GM19438 (cell line): Measurements from ENCODE around the gene LAT.
"Not testable (repeated sequence)": the region's sequence is repeated elsewhere in the genome, so short reads cannot be mapped to it uniquely, and the experiment has no call there.

ENCODE experiments used
- ATAC-seq: cut with Tn5 transposase; IDR thresholded peaks from one replicate; pipeline ENCODE4 v1.9.1; 2021; ENCODE audit warnings: low read depth; ENCODE audit not compliant: unreplicated experiment

LAT gene

DNA sequence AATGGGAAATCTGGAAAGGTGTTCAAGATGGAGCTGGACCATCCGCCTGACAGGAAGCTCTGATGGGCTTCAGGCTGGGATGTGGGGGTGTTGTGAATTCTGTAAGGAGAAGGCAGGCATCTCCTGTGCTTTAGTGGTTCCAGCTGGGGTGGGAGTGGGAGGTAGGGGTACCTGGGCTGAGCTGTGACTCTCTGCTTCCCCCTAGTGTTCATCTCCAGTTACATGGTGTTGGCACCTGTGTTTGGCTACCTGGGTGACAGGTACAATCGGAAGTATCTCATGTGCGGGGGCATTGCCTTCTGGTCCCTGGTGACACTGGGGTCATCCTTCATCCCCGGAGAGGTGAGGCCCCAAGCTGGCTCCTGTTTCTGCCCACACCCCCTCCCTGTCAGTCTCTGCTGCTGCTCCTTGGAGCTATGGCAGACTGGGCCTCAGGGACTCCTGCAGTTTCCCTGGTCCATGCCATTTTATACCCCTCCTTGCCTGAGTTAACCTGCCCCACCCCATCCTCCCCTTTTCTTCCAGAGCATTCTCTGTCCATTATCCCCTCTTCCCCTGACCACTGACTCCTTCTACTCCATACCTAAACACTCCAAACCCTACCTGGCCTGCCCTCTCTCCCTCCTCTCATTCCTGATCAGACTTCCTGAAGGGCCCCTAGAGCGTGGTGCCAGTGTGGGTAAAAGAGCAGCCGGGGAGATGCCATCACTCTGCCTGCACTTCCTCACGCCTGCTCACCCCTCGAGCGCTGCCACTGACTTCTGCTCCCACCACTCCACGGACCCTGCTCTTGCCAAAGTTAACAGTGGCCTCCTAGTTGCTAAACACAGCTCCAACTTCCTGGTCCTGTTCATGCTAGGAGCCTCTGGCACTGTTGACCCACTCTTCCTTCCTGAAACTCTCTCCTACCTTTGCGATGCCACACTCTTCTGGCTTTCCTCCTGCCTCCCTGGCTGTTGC lies 6.9 kb upstream of the LAT start:
- no peak for ATAC-seq

GRCh38 chr16:28980330-28980729 lies 4.5 kb upstream of the LAT start:
- not testable (repeated sequence) for ATAC-seq

GRCh38 chr16:28980929-28981328 lies 3.9 kb upstream of the LAT start:
- ATAC-seq = no peak

DNA sequence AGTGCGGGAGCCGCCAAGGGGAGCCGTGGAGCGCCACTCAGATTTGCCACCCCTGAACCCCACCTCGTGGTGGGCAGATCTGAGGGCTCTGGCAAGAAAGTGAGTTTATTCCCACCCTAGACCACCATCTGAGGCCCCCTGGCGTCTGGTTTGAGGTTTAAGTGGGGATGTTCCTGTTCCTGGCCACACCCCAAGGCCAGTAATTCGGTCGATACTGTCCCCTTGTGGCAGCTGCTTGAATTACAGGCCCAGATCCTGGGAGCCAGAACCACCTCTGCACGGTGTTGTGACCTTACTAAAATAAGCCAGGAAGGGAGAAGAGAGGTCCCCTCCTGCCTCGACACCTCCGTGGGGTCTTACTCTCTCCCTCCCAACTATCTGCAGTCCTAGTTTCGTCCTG lies 3.3 kb upstream of the LAT start:
- no peak for ATAC-seq

DNA sequence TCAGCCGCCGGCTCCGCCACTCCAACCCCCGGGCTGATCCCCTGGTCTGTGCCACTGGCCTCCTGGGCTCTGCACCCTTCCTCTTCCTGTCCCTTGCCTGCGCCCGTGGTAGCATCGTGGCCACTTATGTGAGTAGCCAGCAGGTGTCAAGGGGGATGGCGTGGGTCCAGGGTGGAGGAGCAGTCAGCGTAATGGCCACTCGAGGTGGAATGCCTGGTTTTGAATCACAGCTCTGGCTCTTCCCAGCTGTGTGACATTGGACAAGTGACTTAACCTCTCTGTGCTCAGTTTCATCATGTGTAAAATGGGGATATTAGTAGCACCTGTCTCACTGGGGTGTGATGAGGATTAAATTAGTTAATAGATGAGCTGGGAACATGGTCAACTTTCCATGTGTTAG lies 2.4 kb upstream of the LAT start:
- no peak for ATAC-seq

- no peak for ATAC-seq
Observed at GRCh38 chr16:28982949-28983348, 1.9 kb upstream of the LAT start.

DNA sequence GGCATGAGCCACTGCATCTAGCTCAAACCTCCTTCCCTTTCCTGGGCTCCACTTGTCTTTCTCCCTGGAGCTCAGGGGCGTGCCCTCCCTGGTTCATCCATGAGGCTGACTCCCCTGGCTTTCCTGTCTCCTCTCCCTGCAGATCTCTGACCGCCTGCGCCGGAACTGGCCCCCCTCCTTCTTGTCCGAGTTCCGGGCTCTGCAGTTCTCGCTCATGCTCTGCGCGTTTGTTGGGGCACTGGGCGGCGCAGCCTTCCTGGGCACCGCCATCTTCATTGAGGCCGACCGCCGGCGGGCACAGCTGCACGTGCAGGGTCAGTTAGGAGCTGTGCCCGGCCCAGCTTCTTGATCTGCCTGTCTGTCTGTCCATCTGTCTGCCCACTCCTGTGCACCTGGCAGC lies 1.2 kb upstream of the LAT start:
- ATAC-seq = no peak

DNA sequence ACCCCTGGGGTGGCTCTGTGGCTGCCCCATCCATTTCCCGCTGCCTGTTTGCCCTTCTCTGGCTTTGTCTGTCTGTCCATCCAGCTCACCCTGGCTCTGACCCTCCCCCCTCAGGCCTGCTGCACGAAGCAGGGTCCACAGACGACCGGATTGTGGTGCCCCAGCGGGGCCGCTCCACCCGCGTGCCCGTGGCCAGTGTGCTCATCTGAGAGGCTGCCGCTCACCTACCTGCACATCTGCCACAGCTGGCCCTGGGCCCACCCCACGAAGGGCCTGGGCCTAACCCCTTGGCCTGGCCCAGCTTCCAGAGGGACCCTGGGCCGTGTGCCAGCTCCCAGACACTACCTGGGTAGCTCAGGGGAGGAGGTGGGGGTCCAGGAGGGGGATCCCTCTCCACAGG lies 761 bp upstream of the LAT start:
- ATAC-seq = no peak

DNA sequence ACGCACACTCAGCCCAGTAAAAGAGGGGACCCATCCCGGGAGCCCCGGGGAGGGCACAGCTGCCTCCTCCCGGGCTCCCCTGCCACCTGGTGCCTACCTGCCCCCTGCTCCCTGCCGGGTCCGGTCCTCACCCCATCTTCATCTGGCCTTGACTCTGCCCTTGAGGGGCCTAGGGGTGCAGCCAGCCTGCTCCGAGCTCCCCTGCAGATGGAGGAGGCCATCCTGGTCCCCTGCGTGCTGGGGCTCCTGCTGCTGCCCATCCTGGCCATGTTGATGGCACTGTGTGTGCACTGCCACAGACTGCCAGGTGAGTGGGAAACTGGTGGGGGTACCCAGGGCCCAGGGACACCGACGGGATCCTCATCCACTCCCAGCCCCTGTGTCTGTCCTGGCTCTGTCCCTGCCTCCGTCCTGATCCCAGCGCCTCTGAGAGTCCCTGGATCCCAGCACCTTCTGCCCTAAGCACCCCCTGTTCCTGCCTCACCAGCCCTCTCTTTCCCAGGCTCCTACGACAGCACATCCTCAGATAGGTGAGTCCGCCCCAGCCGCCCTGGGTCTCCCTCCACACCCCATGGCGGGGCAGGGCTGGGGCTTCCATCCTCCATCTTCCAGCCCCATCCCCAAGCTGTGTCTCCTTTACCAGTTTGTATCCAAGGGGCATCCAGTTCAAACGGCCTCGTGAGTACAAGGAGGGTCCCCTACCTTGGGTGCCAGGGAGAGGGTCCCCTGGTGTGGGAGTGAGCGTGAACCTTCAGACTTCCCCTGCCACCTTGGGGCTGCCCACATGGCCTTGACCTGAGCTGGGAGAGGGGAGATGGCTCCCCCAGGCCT lies 574 bp downstream of the LAT start:
- no peak for ATAC-seq

DNA sequence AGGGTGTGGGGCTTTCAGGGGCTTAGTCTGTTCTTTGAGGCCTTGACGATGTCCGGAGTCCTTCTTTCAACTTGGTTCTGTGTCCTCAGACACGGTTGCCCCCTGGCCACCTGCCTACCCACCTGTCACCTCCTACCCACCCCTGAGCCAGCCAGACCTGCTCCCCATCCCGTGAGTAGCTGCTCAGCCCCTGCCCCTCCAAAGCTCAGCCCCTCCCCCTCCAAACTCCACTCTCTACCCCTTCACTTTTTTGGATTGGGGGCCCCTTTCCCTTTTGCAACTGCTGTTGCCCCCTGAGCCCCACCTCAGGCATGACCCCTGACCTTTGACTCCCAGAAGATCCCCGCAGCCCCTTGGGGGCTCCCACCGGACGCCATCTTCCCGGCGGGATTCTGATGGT lies 1.2 kb downstream of the LAT start:
- ATAC-seq = no peak

DNA sequence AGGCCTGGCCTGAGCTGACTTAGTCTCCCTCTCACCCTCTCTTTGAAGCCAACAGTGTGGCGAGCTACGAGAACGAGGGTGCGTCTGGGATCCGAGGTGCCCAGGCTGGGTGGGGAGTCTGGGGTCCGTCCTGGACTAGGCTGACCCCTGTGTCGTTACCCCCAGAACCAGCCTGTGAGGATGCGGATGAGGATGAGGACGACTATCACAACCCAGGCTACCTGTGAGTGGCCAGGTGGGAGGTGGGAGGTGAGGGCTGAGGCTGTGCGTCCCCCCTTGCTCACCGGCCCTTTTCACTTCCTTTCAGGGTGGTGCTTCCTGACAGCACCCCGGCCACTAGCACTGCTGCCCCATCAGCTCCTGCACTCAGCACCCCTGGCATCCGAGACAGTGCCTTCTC lies 1.6 kb downstream of the LAT start:
- no peak for ATAC-seq

DNA sequence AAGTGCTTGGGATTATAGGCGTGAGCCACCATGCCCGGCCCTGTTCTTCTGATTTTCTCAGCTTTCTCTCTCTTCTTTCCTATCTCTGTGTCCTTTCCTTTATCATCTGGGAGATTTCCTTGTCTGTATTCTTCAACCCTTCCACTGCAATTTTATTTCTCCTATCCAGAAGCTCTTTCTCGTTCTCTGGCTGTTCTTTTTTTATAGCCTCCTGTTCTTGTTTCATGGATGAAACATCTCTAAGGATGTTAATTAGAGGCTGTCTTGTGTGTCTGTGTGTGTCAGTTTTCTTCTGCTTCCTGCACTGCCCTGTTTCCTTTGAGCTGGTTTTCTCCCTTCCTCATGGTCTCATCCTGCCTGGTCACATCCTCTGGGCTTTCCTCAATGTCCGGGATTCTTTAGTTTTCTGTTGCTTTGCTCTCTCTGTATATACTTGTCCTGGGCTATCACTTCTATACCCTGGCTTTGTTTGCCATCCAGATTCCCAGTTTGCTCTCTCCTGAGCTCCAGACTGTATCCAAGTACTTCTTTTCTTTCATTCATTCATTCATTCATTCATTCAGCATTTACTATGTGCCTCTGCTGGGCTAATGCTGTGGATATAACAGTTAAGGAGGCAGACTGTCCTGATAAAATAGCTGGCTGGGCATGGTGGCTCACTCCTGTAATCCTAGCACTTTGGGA lies 2.5 kb downstream of the LAT start:
- ATAC-seq = no peak

DNA sequence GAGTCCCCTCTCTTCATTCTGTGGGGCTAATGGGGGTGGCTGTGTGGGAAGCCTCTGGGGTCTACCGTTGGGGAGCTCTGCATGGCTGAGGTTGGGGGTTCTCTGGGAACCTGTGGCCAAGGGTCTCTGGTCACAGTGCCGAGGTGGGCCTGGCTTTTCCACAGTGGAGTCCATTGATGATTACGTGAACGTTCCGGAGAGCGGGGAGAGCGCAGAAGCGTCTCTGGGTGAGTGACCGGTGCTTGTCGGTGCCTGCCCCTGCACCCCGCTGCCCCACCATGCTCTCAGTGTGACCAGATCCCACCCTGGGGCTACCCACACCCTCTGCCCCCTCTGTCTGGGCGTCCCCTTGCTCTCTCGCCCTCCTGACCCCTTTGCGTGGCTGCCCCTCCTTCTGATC lies 4.5 kb downstream of the LAT start:
- ATAC-seq = no peak

- ATAC-seq = no peak
Observed at GRCh38 chr16:28990375-28991040, 5.7 kb downstream of the LAT start.

- ATAC-seq = no peak
Observed at GRCh38 chr16:28991687-28992086, 6.8 kb downstream of the LAT start.

DNA sequence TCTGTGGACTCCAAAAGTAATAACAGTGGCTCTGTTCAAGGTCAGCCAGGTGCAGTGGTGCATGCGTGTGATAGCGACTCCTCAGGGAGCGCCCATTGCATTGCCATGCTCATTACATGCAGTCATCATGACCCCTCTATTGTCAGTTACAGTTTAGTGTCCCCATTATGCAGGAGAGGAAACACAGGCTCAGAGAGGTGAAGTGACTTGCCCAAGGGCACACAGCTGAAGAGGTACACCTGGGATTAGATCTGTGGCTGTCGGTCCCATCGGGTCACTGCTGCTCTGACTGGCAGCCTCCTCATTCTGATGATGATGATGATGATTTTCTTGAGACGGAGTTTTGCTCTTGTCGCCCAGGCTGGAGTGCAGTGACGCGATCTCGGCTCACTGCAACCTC lies 7.6 kb downstream of the LAT start:
- no peak for ATAC-seq

GRCh38 chr16:28998837-28999236 lies 14.0 kb downstream of the LAT start:
- ATAC-seq = no peak

- no peak for ATAC-seq
Observed at GRCh38 chr16:28999577-28999976, 14.7 kb downstream of the LAT start.

- ATAC-seq = no peak
Observed at GRCh38 chr16:29000019-29000418, 15.2 kb downstream of the LAT start.

- ATAC-seq = not testable (repeated sequence)
Observed at GRCh38 chr16:29004496-29005139, 19.8 kb downstream of the LAT start.
